GM10248 (cell line): ENCODE measurements around the gene POFUT2.

Source experiments
- CTCF ChIA-PET: fragments of 300-600 bp; sonication (Branson Sonifier 250); formaldehyde crosslinking; extraction: SDS; loops from one replicate; lab custom pipeline; 2021; ENCODE audit warnings: antibody characterized with exemption; lab: Yijun Ruan, JAX
- POLR2A ChIA-PET: fragments of 350-650 bp; sonication (Branson Sonifier 250); formaldehyde crosslinking; extraction: SDS; loops from one replicate; lab custom pipeline; 2020; ENCODE audit warnings: antibody characterized with exemption; lab: Yijun Ruan, JAX
- DNase-seq: peaks from one replicate; pipeline ENCODE4 v3.0.0; 2012; ENCODE audit errors: extremely low spot score
- TF ChIP-seq, protein P1 (sequence below): IDR thresholded peaks from 2 replicates; pipeline ENCODE4 v1.5.1; 2012; ENCODE audit warnings: mild to moderate bottlenecking, low read depth; ENCODE audit errors: extremely low read depth, missing control alignments, control extremely low read depth

Gene POFUT2

DNA sequence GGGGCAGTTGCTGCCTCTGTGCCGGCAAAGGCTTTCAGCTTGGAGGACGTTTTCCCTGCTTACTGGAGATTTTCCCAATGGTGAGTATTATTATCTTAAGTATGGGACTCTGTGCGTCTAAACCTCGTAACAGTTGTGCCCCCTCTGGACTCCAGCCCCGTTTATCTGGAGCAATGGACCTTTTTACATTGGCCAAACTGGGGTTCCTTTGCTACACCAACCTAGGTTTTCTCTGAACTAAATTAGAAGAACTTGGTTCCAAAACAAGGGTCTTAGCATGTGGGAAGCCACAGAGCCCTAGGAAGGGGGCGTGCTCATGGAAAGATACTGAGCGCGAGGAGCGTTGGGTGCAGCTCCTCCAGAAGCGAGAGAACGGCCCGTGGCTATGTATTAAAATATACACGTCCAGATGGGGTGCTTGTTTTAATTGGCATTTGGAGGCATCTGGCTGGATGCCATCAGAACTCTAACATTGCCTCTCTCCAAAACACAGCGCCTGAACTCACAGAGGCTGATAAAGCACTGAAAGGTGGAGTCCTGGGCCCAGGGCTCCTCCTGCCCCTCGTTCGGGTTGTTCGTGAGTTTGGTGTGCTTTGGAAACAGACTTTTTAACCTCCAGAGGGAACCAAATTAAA, 28.4 kb downstream of the POFUT2 start:
- no peak for DNase-seq
- CTCF ChIA-PET: interaction anchor here (0.8 to 1.4 kb wide), 2 partner anchors 11 to 33 kb away, joined by 3 read pairs; no protein-coding TSS in a partner anchor
- TF ChIP-seq, protein P1, sequence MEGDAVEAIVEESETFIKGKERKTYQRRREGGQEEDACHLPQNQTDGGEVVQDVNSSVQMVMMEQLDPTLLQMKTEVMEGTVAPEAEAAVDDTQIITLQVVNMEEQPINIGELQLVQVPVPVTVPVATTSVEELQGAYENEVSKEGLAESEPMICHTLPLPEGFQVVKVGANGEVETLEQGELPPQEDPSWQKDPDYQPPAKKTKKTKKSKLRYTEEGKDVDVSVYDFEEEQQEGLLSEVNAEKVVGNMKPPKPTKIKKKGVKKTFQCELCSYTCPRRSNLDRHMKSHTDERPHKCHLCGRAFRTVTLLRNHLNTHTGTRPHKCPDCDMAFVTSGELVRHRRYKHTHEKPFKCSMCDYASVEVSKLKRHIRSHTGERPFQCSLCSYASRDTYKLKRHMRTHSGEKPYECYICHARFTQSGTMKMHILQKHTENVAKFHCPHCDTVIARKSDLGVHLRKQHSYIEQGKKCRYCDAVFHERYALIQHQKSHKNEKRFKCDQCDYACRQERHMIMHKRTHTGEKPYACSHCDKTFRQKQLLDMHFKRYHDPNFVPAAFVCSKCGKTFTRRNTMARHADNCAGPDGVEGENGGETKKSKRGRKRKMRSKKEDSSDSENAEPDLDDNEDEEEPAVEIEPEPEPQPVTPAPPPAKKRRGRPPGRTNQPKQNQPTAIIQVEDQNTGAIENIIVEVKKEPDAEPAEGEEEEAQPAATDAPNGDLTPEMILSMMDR: no peak
- POLR2A ChIA-PET: no interaction called here

DNA sequence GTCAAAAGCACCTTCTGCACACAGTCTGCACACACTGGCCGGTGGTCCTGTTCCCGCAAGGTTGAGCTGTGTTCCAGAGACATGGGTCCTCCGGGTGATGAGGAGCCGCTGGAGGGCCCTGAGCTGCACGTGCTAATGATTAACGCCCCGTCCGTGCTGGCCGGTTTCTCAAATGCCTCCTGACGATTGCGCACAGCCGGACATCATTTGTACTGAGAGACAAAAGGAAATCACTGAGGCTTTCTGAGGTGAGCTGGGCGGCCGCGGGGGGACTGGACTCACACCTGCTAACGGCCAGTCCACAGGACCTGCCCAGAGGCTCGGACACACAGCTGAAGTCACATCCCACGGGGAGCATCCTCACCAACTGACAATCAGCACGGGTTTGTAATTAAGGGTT, 29.2 kb downstream of the POFUT2 start:
- no peak for DNase-seq
- POLR2A ChIA-PET: no interaction called here
- CTCF ChIA-PET: interaction anchor here (0.8 kb wide), 1 partner anchor 34 kb away, joined by 3 read pairs; no protein-coding TSS in a partner anchor
- TF ChIP-seq, protein P1: no peak

DNA sequence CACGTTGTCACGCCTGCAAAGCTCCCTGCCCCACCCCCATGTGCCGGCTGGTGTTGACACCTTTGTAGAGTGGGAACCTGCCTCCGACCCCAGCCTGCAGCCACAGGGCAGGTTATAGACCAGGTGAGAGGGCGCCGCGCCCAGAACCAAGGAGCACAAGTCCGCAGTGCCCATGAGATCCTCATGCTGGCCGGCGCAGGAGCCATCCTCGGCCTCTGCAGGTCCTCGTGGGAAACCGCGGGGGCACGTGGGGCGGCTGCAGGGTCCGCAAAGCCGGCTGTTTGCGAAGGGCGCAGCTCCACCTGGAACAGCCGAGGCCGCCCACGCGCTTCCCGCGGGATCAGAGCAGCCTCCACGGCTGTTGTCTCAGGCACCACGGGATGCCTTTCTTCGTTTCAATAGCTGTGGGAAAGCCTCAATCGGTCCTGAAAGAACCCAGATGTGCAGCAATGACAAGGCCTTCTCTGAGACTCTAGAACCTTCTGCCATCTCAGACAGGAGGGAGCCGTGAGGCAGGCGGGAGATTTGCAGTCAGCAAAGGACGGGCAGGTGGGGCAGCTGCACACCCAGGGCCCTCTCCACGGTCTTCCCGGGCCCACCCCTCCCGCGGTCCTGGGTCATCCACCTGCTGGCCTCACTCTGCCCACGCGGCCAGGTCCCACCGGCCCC, 29.9 kb downstream of the POFUT2 start:
- ChIA-PET POLR2A (no interaction called here), CTCF (no interaction called here)
- TF ChIP-seq, protein P1: no peak

DNA sequence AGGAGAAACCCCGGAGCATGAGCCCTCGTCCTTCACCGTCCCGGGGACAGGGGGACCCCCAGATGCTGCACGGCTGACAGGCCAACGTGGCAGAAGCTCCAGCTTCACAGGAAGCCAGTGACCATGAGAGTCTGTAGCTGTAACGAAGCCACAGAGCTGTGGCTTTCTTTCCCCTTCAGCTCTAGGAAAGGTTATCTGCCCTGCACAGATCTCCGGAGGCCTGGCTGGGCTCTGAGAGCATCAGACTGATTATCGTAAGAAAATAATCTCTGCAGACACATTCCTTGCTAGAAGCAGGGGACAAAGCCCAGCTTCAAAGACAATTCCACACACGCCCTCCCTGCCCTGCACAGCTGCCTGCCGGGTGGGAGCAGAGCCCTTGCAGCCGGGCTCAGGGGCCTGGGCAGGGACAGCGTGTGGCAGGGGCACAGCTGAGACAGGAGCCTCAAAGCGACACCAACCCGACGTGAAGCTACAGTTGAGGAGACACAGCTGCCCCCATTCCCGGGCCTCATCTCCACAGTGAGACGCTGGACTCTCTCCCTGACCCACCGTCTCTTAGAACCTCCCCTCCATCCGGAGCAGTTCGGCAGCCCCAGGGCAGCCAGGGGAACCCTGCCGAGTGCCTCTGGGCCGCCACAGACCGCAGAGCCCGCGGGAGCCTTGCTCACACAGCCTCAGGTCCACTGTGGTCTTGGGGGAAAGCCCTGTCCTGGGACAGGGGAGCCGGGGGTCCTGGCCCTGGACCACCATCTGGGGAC, 30.6 kb downstream of the POFUT2 start:
- ChIA-PET CTCF (no interaction called here), POLR2A (no interaction called here)
- TF ChIP-seq, protein P1: no peak
- DNase-seq: no peak

More for the DNA sequence above, 29.9 kb downstream of the POFUT2 start:
- no peak for DNase-seq

DNA sequence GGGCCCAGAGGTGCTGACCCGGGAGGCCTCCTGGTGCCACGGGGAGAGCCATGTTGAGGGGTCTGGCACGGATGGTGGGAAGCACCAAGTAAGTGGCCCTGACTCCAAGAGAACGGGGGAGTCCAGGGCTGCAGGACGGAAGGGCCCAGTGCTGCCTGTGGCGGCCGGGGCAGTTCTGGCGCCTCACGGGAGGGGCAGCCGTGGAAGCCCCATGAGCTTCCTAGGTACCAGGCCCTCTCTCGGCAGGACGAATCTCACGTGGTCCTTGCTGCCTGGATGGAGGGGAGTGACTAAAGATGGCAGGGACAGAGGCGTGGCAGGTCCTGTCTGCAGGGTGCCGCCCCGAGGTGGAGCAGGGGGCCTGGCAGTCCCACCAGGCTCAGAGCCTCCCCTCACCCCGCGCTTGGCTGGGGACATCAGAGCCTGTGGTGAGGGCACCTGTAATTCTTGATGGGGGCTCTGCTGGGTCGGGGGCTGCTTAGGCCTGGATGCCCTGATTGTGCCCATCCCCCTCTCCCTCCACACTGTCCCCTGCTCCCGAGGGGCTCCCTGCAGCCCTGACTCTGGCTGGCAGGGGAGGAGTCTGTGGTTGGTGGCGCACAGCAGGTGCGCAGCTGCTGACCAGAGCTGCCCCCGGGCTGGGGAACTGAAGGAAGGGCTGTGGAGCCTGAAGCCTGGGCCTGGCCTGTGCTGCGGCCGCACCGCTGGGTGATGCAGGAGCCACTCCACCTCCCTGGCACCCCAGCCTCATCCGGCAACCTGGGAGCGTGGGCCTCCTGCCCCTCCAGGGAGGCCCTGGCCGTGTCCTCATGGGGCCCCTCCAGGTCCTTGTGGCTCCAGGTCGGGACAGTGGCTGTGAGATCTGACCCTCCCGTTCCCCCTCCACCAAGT, 31.4 kb downstream of the POFUT2 start:
- ChIA-PET CTCF (no interaction called here), POLR2A (no interaction called here)
- TF ChIP-seq, protein P1: no peak
- no peak for DNase-seq
